H1 (cell line): ENCODE measurements around the gene ANKRD13C. TPM values are rescaled to one million over a fixed set of nuclear protein-coding genes. Genes with fewer than 3 reads are reported as not detected.
"Not testable (repeated sequence)": the region's sequence is repeated elsewhere in the genome, so short reads cannot be mapped to it uniquely, and the experiment has no call there.

Source experiments
- CTCF ChIA-PET: fragments of 300-600 bp; sonication (Branson Sonifier 250); formaldehyde crosslinking; loops from one replicate; lab custom pipeline; 2021; ENCODE audit not compliant: partially characterized antibody; lab: Charles Lee
- POLR2A ChIA-PET: fragments of 300-600 bp; sonication (Branson Sonifier 250); formaldehyde crosslinking; loops from one replicate; lab custom pipeline; 2021; ENCODE audit warnings: inconsistent platforms; ENCODE audit not compliant: partially characterized antibody; lab: Charles Lee
- DNase-seq, 2 experiments: peaks; one replicate each; pipeline versions ENCODE4 v3.0.0 to v3.0.0-alpha.2; 2010 to 2022; ENCODE audit warnings: low spot score in 2 of 2, low read depth in 1 of 2, mixed read lengths in 1 of 2
- FAIRE-seq: peaks from 2 replicates; lab custom pipeline; 2011; peaks lifted over from hg19 to GRCh38; lab: Jason Lieb, UNC
- H2AFZ ChIP-seq: 2 replicates; pipeline ENCODE4 v1.8.1; 2012; ENCODE audit warnings: low read length, inconsistent platforms
- H2AK5ac ChIP-seq: 2 replicates; pipeline ENCODE4 v1.6.1; 2013; ENCODE audit warnings: low read depth, low read length
- H2BK120ac ChIP-seq: replicated peaks from 2 replicates; pipeline ENCODE3; 2013; ENCODE audit warnings: low read depth, low read length, inconsistent platforms
- H2BK12ac ChIP-seq: 2 replicates; pipeline ENCODE4 v1.6.1; 2013; ENCODE audit warnings: low read depth, low read length
- H2BK15ac ChIP-seq: 2 replicates; pipeline ENCODE4 v1.6.1; 2013; ENCODE audit warnings: low read length
- H2BK20ac ChIP-seq: 2 replicates; pipeline ENCODE4 v1.6.1; 2013; ENCODE audit warnings: low read length
- H2BK5ac ChIP-seq: 2 replicates; pipeline ENCODE4 v1.6.1; 2013; ENCODE audit warnings: low read depth, low read length
- H3K14ac ChIP-seq: 2 replicates; pipeline ENCODE4 v1.6.1; 2013; ENCODE audit warnings: inconsistent platforms; ENCODE audit not compliant: insufficient read length
- H3K18ac ChIP-seq: 2 replicates; pipeline ENCODE4 v1.6.1; 2013; ENCODE audit warnings: low read length; ENCODE audit errors: extremely low read depth
- H3K23ac ChIP-seq: 2 replicates; pipeline ENCODE4 v1.6.1; 2013; ENCODE audit warnings: inconsistent platforms; ENCODE audit not compliant: insufficient read length
- H3K23me2 ChIP-seq: 2 replicates; pipeline ENCODE4 v1.6.1; 2013; ENCODE audit warnings: low read depth, low read length
- H3K27ac ChIP-seq: 2 replicates; pipeline ENCODE4 v1.6.1; 2011; ENCODE audit warnings: low read depth, low read length, inconsistent platforms
- H3K27me3 ChIP-seq, 4 experiments: replicated peaks in 1 of 4; 1 replicate in 1 of 4; 2 replicates in 3 of 4; pipeline versions ENCODE4 v1.6.1 to v1.8.1; 2011 to 2013; ENCODE audit warnings: low read length in 3 of 4, mild to moderate bottlenecking in 3 of 4, inconsistent platforms in 2 of 4, mixed read lengths in 2 of 4, moderate library complexity in 1 of 4; ENCODE audit not compliant: control insufficient read depth in 3 of 4, insufficient read depth in 3 of 4; ENCODE audit errors: extremely low read depth in 1 of 4
- H3K36me3 ChIP-seq, 4 experiments: 2 replicates each; pipeline versions ENCODE4 v1.6.1 to v1.8.1; 2011 to 2013; ENCODE audit warnings: mild to moderate bottlenecking in 4 of 4, low read length in 3 of 4, moderate library complexity in 2 of 4, control low read depth in 1 of 4, inconsistent platforms in 1 of 4; ENCODE audit not compliant: insufficient read depth in 4 of 4, control insufficient read depth in 2 of 4
- H3K4ac ChIP-seq: replicated peaks from 2 replicates; pipeline ENCODE3; 2013; ENCODE audit warnings: low read length, low read depth, mixed read lengths, inconsistent platforms; ENCODE audit not compliant: insufficient read length
- H3K4me1 ChIP-seq, 4 experiments: replicated peaks in 1 of 4; 1 replicate in 1 of 4; 2 replicates in 3 of 4; pipeline versions ENCODE4 v1.6.1 to v1.8.1; 2011 to 2013; ENCODE audit warnings: low read length in 3 of 4, inconsistent platforms in 2 of 4, mixed read lengths in 1 of 4; ENCODE audit not compliant: insufficient read depth in 4 of 4, control insufficient read depth in 3 of 4
- H3K4me2 ChIP-seq, 2 experiments: 2 replicates each; pipeline versions ENCODE4 v1.6.1 to v1.8.1; 2011 to 2013; ENCODE audit warnings: low read depth in 2 of 2, low read length in 2 of 2, control low read depth in 1 of 2, inconsistent platforms in 1 of 2, mild to moderate bottlenecking in 1 of 2; ENCODE audit not compliant: insufficient read depth in 1 of 2
- H3K4me3 ChIP-seq, 4 experiments: fragments of 200-600, 300-600 bp in 1 of 4; sonication (generic), shearing (Covaris generic), sonication (Bioruptor Twin) in 1 of 4; 2 replicates each; pipeline versions ENCODE4 v1.5.1 to v1.8.1; 2011 to 2016; ENCODE audit warnings: low read length in 4 of 4, low read depth in 3 of 4, control low read depth in 2 of 4, inconsistent platforms in 2 of 4, mild to moderate bottlenecking in 2 of 4, mixed read lengths in 1 of 4, moderate library complexity in 1 of 4; ENCODE audit not compliant: insufficient read depth in 2 of 4; ENCODE audit errors: extremely low read depth in 1 of 4
- H3K56ac ChIP-seq: replicated peaks from 2 replicates; pipeline ENCODE3; 2013; ENCODE audit warnings: low read depth, mild to moderate bottlenecking, mixed read lengths, low read length, inconsistent platforms; ENCODE audit not compliant: insufficient read length
- H3K79me1 ChIP-seq: 2 replicates; pipeline ENCODE4 v1.6.1; 2013; ENCODE audit warnings: low read depth, low read length, control low read depth
- H3K79me2 ChIP-seq, 2 experiments: 2 replicates each; pipeline versions ENCODE4 v1.6.1 to v1.8.1; 2012 to 2013; ENCODE audit warnings: low read length in 2 of 2, mild to moderate bottlenecking in 2 of 2, inconsistent platforms in 1 of 2; ENCODE audit not compliant: insufficient read depth in 2 of 2, control insufficient read depth in 1 of 2
- H3K9ac ChIP-seq, 4 experiments: replicated peaks in 1 of 4; 1 replicate in 1 of 4; 2 replicates in 3 of 4; pipeline versions ENCODE4 v1.6.1 to v1.8.1; 2011 to 2013; ENCODE audit warnings: low read depth in 3 of 4, low read length in 3 of 4, control low read depth in 2 of 4, mild to moderate bottlenecking in 2 of 4, moderate library complexity in 2 of 4, inconsistent platforms in 1 of 4; ENCODE audit errors: extremely low read depth in 1 of 4
- H3K9me3 ChIP-seq, 2 experiments: 2 replicates each; pipeline versions ENCODE4 v1.6.1 to v1.8.1; 2012 to 2013; ENCODE audit warnings: mild to moderate bottlenecking in 2 of 2, moderate library complexity in 2 of 2, control low read depth in 1 of 2, inconsistent platforms in 1 of 2, low read depth in 1 of 2, low read length in 1 of 2, mixed read lengths in 1 of 2; ENCODE audit not compliant: insufficient read depth in 2 of 2
- H4K20me1 ChIP-seq, 2 experiments: replicated peaks in 1 of 2; 2 replicates each; pipeline versions ENCODE3 to v1.8.1; 2011 to 2013; ENCODE audit warnings: inconsistent platforms in 2 of 2, low read length in 2 of 2, mild to moderate bottlenecking in 1 of 2; ENCODE audit not compliant: insufficient read depth in 2 of 2, control insufficient read depth in 1 of 2
- H4K5ac ChIP-seq: 2 replicates; pipeline ENCODE4 v1.6.1; 2013; ENCODE audit warnings: low read length, low read depth, mixed read lengths, inconsistent platforms; ENCODE audit not compliant: insufficient read length
- H4K8ac ChIP-seq: 2 replicates; pipeline ENCODE4 v1.8.0; 2013; ENCODE audit warnings: mild to moderate bottlenecking, moderate library complexity, low read length, inconsistent platforms; ENCODE audit not compliant: insufficient read depth; ENCODE audit errors: extremely low read depth
- H4K91ac ChIP-seq: replicated peaks from 2 replicates; pipeline ENCODE3; 2013; ENCODE audit warnings: low read length, mixed read lengths, inconsistent platforms; ENCODE audit not compliant: insufficient read length
- WGBS, 2 experiments: shearing (Covaris generic) in 1 of 2; methylation state at CpG; one replicate each; pipeline versions ENCODE4 v1.1.6 to v1.1.7; 2013 to 2015; ENCODE audit warnings: low lambda C conversion rate in 2 of 2, mixed read lengths in 2 of 2, inconsistent platforms in 1 of 2, low coverage in 1 of 2, missing lambda C conversion rate in 1 of 2; ENCODE audit not compliant: insufficient replicate concordance in 2 of 2, insufficient coverage in 1 of 2, insufficient read length in 1 of 2; ENCODE audit errors: extremely low coverage in 1 of 2, missing lambda C conversion rate in 1 of 2; 5-methylcytosine and 5-hydroxymethylcytosine counted together
- polyA plus RNA-seq, 7 experiments: library from polyadenylated mRNA; depleted of rRNA in 3 of 7; stranded (reverse) in 5 of 7; unstranded in 2 of 7; fragments of >200 nt in 5 of 7; fragments of 200-250 nt in 2 of 7; gene quantifications; 1 replicate in 5 of 7; 2 replicates in 1 of 7; 4 replicates in 1 of 7; pipeline versions ENCODE4 v1.2.1 to v1.2.3, GENCODE V29; 2011 to 2013; ENCODE audit warnings: missing spikeins in 2 of 7, mixed read lengths in 2 of 7
- total RNA-seq: library from RNA; stranded (reverse); fragmentation: NEBNext Ultra II Directional; extraction: Animal tissue kit (Norgen Biotek cat#: 25700); gene quantifications from 2 replicates; pipeline ENCODE4 v1.2.1, GENCODE V29; 2021

Gene ANKRD13C
- total and polyA plus RNA-seq, 2 of the 8 experiments (the other 6 are each of a cell fraction or from before 2014, with no cell fraction given) = 4.8 to 21.7 TPM

DNA sequence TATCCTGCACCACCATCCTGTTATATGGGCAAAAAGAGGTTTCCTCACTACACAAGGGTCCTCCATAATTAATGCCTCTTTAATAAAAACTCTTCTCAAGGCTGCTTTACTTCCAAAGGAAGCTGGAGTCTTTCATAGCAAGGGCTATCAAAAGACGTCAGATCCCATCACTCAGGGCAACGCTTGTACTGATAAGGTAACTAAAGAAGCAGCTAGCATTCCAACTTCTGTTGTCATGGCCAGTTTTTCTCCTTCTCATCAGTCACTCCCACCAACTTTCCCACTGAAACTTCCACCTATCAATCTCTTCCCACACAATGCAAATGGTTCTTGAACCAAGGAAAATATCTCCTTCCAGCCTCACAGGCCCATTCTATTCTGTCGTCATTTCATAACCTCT lies 17.1 kb upstream of the ANKRD13C start:
- CTCF ChIA-PET = not testable (repeated sequence)

DNA sequence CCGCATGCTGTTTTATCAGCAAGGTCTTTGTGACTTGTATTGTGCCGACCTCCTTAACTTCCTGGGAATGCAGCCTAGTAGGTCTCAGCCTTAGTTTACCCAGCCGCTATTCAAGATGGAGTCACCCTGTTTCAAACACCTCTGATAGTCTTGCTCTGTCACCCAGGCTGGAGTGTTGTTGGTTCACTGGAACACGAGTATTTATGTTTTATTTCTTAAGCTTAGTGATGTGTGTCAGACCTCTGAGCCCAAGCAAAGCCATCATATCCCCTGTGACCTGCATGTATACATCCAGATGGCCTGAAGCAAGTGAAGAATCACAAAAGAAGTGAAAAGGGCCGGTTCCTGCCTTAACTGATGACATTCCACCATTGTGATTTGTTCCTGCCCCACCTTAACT lies 12.9 kb upstream of the ANKRD13C start:
- H3K23me2 ChIP-seq, H3K36me3 ChIP-seq, H3K23ac ChIP-seq, H4K5ac ChIP-seq, H3K27me3 ChIP-seq, H2BK120ac ChIP-seq, H3K79me1 ChIP-seq, DNase-seq, H2AK5ac ChIP-seq, H3K4me3 ChIP-seq, H2BK12ac ChIP-seq, H3K27ac ChIP-seq, H3K18ac ChIP-seq, H3K4me2 ChIP-seq, H3K4me1 ChIP-seq, H3K56ac ChIP-seq, H2BK15ac ChIP-seq, H2AFZ ChIP-seq, H4K20me1 ChIP-seq, H3K9ac ChIP-seq, H4K8ac ChIP-seq, H3K79me2 ChIP-seq, FAIRE-seq, CTCF ChIA-PET, H2BK5ac ChIP-seq, H3K14ac ChIP-seq, H3K9me3 ChIP-seq, H2BK20ac ChIP-seq, H3K4ac ChIP-seq, H4K91ac ChIP-seq: not testable (repeated sequence)
- 83% methylated on average over 5 of the region's 5 CpGs; no CpG with 5 or more reads in 1 of the 2 experiments for WGBS, 2 experiments
- POLR2A ChIA-PET = interaction anchor here (0.7 to 0.8 kb wide), 2 partner anchors 13 to 82 kb away, joined by 3 read pairs; partner anchors contain the start of gene ANKRD13C

More for the DNA sequence above, 17.1 kb upstream of the ANKRD13C start:
- not testable (repeated sequence) for H2AK5ac ChIP-seq, H2BK12ac ChIP-seq, H4K20me1 ChIP-seq, H4K8ac ChIP-seq, H3K4me3 ChIP-seq, H3K4me1 ChIP-seq, H3K23me2 ChIP-seq, H3K27me3 ChIP-seq, H2BK15ac ChIP-seq, H3K14ac ChIP-seq, H3K23ac ChIP-seq, H3K36me3 ChIP-seq, H2BK5ac ChIP-seq, H3K27ac ChIP-seq, H3K18ac ChIP-seq, DNase-seq, H3K79me2 ChIP-seq, H2BK120ac ChIP-seq, H2AFZ ChIP-seq, H3K9ac ChIP-seq, H3K56ac ChIP-seq, H3K79me1 ChIP-seq, H4K5ac ChIP-seq, FAIRE-seq, H3K9me3 ChIP-seq, H4K91ac ChIP-seq, H3K4ac ChIP-seq, H3K4me2 ChIP-seq, H2BK20ac ChIP-seq
- 88% methylated on average over 3 of the region's 3 CpGs; no CpG with 5 or more reads in 1 of the 2 experiments for WGBS, 2 experiments
- POLR2A ChIA-PET = interaction anchor here (0.6 to 1.4 kb wide), 2 partner anchors 17 to 39 kb away, joined by 3 to 7 read pairs; partner anchors contain the start of gene CTH
